ENCODE results near the gene GFRA1.

DNA sequence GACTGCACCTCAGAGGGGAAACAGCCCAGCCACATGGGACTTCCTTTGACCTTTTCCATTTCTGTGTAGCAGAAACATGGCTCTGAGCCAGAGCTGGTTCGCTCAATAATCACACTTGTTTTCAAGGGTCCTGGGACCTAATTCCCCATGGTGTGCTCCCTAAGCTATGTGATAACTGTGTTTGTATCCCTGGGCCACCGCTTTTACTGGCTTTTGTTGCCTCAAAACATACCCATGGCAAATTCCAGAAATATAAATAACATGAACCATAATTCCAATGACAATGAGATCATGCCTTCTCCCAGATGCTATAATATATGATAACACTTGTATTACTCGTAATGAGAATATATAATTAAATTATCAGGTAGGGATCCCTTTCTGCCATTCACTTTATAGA lies 196.4 kb downstream of the GFRA1 start:
- TF ChIP-seq, protein P1, sequence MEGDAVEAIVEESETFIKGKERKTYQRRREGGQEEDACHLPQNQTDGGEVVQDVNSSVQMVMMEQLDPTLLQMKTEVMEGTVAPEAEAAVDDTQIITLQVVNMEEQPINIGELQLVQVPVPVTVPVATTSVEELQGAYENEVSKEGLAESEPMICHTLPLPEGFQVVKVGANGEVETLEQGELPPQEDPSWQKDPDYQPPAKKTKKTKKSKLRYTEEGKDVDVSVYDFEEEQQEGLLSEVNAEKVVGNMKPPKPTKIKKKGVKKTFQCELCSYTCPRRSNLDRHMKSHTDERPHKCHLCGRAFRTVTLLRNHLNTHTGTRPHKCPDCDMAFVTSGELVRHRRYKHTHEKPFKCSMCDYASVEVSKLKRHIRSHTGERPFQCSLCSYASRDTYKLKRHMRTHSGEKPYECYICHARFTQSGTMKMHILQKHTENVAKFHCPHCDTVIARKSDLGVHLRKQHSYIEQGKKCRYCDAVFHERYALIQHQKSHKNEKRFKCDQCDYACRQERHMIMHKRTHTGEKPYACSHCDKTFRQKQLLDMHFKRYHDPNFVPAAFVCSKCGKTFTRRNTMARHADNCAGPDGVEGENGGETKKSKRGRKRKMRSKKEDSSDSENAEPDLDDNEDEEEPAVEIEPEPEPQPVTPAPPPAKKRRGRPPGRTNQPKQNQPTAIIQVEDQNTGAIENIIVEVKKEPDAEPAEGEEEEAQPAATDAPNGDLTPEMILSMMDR (IDR thresholded peaks at IDR 0.05), result no peak
- TF ChIP-seq POLR2A (IDR thresholded peaks at IDR 0.05) (no peak), EP300 (IDR thresholded peaks at IDR 0.05) (no peak)
